Frontal cortex (tissue), 4 donors: ENCODE data around the gene KIF12. TPM values are rescaled to one million over a fixed set of nuclear protein-coding genes. Genes with fewer than 3 reads are reported as not detected.
"Not testable (repeated sequence)": the region's sequence is repeated elsewhere in the genome, so short reads cannot be mapped to it uniquely, and the experiment has no call there.

Experiments used
- DNase-seq, 2 donors: peaks; one replicate each; pipeline ENCODE4 v3.0.0; 2012; ENCODE audit warnings: low spot score in 2 of 2
- FAIRE-seq: peaks from 2 replicates; lab custom pipeline; 2012; peaks lifted over from hg19 to GRCh38; lab: Jason Lieb, UNC
- total RNA-seq: library from RNA; depleted of rRNA; stranded (reverse); fragments of >200 nt; gene quantifications from one replicate; pipeline ENCODE4 v1.2.3, GENCODE V29; 2014
- donor health status: control.
- donor health status: control.
- donor health status: control.

The KIF12 gene
- total RNA-seq, 1 donor from 2014 or later: 0.82 TPM

DNA sequence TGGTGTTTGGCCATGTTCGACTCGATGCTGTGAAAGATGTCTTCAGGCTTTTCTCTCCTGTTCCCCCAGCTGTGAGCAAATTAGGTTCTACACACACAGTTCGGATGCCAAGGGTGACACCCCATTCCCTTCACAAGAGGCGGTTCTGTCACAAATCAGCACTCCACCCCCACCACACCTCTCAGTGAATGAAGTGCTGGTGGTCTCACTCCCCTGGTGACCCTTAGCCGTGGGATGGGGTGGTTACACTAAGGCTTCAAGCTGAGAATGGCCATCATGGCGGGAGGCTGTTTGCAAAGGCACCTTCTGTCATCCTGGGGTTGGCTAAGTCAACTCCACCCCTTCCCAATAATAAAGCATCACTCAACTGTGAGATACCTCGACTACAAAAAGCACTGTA, 47.4 kb downstream of the KIF12 start:
- FAIRE-seq (no peak), DNase-seq (no peak)

DNA sequence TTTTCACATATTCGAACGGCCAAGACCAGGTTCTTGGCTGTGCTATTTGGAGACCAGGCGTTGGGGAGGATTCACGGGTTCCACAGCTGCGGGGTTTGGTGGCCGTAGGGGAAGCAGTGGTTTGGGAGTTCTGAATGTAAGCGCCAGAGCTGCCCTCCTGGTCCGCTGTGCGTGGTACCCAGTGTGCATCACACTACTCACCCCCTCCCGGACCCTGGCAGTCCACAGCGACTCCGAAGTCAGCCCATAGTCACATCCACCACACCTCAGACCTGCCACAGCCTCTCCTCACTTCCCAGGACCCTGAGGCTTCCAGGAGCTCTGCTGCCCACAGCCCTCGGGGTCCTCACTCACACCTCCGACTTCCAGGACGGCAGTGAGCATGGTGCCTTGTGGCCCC, 47.8 kb downstream of the KIF12 start:
- FAIRE-seq (no peak), DNase-seq (no peak)

DNA sequence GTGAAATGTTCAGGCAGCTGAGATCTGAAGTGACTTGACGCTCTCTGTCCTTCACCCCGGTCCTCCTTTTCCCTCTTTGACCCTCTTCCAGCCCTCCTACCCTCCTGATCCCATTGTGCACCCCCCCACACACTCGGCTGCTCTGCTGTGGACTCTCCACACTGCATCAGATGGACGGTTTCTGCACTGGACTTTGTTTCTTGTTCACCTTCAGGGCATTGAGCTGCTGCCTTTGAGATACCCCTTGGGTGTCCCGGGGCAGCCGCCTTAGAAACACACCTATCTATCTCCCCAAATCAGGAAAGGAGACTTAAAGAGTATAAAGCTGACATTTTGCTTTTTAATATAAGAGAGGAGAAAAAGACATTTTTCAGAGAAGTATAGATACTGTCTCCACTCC, 48.4 kb downstream of the KIF12 start:
- DNase-seq (no peak), FAIRE-seq (no peak)

DNA sequence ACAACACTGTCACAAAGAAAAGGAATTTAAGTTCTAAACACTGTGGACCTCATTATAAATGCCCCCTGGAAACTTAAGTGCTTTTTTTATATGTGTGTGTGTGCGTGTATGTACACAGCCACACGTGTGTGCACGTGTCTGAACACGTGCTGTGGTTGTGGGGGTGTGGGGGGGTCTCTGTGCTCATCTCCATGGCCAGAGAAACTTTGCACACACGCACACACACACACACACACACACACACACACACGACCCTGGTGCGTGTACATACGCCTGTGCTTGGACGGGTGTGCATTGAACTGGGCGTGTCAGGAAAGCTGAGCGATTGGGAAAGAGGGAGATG, 48.9 kb downstream of the KIF12 start:
- no peak for DNase-seq
- no peak for FAIRE-seq

DNA sequence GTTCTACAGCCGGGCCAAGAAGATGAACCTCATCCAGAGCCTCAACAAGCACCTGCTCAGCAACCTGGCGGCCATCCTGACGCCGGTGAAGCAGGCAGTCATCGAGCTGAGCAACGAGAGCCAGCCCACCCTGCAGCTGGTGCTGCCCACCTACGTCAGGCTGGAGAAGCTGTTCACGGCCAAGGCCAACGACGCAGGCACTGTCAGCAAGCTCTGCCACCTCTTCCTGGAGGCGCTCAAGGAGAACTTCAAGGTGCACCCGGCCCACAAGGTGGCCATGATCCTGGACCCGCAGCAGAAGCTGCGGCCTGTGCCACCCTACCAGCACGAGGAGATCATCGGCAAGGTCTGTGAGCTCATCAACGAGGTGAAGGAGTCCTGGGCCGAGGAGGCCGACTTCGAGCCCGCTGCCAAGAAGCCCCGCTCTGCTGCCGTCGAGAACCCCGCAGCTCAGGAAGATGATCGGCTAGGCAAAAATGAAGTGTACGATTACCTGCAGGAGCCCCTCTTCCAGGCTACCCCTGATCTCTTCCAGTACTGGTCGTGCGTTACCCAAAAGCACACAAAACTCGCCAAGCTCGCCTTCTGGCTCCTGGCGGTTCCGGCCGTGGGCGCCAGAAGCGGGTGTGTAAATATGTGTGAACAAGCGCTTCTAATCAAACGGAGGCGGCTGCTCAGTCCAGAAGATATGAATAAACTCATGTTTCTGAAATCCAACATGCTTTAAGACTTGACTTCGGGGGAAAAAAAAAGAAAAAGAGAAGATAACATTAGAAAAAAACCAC, 49.5 kb downstream of the KIF12 start:
- FAIRE-seq (no peak), DNase-seq (no peak)

DNA sequence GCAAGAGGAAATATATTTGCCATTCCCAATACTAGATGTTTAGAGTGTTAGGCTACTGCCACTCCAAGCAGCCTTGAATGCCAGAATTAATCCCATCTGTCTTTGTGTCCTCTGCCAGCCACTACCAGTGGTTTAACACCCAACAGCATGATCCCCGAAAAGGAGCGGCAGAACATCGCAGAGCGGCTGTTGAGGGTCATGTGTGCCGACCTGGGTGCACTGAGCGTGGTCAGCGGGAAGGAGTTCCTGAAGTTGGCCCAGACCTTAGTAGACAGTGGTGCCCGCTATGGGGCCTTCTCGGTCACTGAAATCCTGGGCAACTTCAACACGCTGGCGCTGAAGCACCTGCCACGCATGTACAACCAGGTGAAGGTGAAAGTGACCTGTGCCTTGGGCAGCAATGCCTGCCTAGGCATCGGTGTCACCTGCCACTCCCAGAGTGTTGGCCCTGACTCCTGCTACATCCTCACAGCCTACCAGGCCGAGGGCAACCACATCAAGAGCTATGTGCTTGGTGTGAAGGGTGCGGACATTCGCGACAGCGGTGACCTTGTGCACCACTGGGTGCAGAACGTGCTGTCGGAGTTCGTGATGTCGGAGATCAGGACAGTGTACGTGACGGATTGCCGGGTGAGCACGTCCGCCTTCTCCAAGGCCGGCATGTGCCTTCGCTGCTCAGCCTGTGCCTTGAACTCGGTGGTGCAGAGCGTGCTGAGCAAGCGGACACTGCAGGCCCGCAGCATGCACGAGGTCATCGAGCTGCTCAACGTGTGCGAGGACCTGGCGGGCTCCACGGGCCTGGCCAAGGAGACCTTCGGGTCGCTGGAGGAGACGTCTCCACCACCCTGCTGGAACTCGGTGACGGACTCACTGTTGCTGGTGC, 50.3 kb downstream of the KIF12 start:
- no peak for FAIRE-seq
- no peak for DNase-seq

DNA sequence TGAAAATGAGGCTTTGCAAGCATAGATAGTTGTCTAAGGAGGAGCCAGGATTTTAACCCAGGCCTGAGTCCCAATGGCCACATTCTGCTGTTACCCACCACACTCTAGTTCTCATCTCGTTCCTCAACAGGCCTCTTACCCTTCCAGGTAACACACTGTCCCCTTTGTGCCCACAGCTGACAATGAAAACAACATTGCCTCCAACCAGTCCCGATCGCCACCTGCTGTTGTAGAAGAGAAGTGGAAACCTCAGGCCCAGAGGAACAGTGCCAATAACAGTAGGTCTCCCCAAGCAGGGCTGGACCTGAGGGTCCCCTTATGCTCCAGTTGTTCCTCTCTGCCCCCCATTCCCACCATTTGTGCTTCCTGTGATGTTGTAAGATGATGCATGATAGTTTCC, 51.4 kb downstream of the KIF12 start:
- FAIRE-seq (no peak), DNase-seq (no peak)

DNA sequence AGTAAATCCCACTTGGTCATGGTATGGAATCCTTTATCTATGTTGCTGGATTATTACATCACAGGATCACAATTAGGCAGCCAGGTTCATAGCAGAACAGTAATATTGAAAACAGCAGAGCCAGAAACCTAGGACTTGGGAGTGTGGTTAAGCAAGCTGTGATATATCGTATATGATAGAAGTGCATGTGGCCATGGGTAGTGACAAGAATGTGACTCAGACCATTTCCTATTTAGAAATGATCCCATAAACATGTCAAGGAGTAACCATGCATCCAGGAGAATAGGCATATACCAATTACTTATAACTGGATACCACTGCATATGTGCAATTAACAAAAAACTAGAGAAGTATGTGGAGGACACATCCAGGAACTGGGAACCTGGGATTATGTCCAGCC, 52.2 kb downstream of the KIF12 start:
- DNase-seq: no peak
- no peak for FAIRE-seq

DNA sequence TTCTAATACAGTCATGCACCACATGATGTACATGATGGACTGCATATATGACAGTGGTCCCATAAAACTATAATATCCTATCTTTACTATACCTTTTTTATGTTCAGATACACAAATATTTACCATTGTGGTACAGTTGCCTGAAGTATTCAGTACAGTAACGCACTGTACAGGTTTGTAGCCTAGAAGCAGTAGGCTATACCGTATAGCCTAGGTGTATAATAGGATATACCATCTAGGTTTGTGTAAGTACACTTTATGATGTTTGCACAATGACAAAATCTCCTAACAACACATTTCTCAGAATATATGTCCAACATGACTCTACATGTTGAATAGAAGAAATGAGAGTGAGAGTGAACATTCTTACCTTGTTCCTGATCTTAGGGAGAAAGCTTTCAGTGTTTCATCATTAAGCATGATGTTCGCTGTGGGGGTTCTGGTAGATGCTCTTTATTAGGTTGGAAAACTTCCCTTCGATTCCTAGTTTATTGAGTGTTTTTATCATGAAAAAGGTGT, 52.8 kb downstream of the KIF12 start:
- FAIRE-seq (no peak), DNase-seq (no peak)

DNA sequence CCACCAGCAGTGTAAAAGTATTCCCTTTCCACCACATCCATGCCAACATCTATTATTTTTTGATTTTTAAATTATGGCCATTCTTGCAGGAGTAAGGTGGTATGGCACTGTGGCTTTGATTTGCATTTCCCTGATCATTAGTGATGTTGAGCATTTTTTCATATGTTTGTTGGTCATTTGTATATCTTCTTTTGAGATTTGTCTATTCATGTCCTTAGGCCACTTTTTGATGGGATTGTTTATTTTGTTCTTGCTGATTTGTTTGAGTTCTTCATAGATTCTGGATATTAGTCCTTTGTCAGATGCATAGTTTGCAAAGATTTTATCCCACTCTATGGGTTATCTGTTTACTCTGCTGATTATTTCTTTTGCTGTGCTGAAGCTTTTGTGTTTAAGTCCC, 55.4 kb downstream of the KIF12 start:
- not testable (repeated sequence) for FAIRE-seq, DNase-seq

Other genes with a start within 250 kb of the KIF12 start
- 4.9 TPM for gene ZNF618, start 223.0 kb downstream of the KIF12 start, total RNA-seq
- gene AMBP, start 21.0 kb downstream of the KIF12 start, total RNA-seq: 0.82 TPM
- gene COL27A1, start 56.2 kb upstream of the KIF12 start, total RNA-seq: 0.41 TPM
- gene ORM1, start 223.8 kb upstream of the KIF12 start, total RNA-seq: 0.82 TPM
- not detected for gene ORM2, start 230.6 kb upstream of the KIF12 start, total RNA-seq